ENCODE data around the gene RBL2.

Gene RBL2

GRCh38 chr16:53458635-53459034 lies 24.4 kb downstream of the RBL2 start:
- Histone ChIP-seq H3K27ac (ENCODE audit: low read depth, low read length) (no peak overlapping the region), H3K36me3 (ENCODE audit: control insufficient read depth, insufficient read depth, low read length) (peaks cover 20% of the 10 kb centered on the region), H3K4me1 (ENCODE audit: control insufficient read depth, insufficient read depth, low read length) (no peaks in the 10 kb centered on the region), H3K27me3 (ENCODE audit: control insufficient read depth, insufficient read depth, low read length) (no peaks in the 10 kb centered on the region), H3K4me3 (ENCODE audit: low read length) (no peak overlapping the region), H3K9ac (ENCODE audit: low read length) (no peak overlapping the region)

- Histone ChIP-seq H3K27me3 (ENCODE audit: control insufficient read depth, insufficient read depth, low read length) (no peaks in the 10 kb centered on the region), H3K4me1 (ENCODE audit: control insufficient read depth, insufficient read depth, low read length) (no peaks in the 10 kb centered on the region), H3K9ac (ENCODE audit: low read length) (no peak overlapping the region), H3K27ac (ENCODE audit: low read depth, low read length) (no peak overlapping the region), H3K36me3 (ENCODE audit: control insufficient read depth, insufficient read depth, low read length) (peaks cover 14% of the 10 kb centered on the region), H3K4me3 (ENCODE audit: low read length) (no peak overlapping the region)
Observed at GRCh38 chr16:53465606-53466280, 31.5 kb downstream of the RBL2 start.

GRCh38 chr16:53476867-53477266 lies 42.6 kb downstream of the RBL2 start:
- H3K4me3 ChIP-seq (ENCODE audit: low read length) = no peak overlapping the region
- H3K27me3 ChIP-seq (ENCODE audit: control insufficient read depth, insufficient read depth, low read length) = no peaks in the 10 kb centered on the region
- no peaks in the 10 kb centered on the region for H3K4me1 ChIP-seq (ENCODE audit: control insufficient read depth, insufficient read depth, low read length)
- H3K36me3 ChIP-seq (ENCODE audit: control insufficient read depth, insufficient read depth, low read length) = peaks cover 21% of the 10 kb centered on the region
- H3K27ac ChIP-seq (ENCODE audit: low read depth, low read length) = no peak overlapping the region
- H3K9ac ChIP-seq (ENCODE audit: low read length) = no peak overlapping the region

- Histone ChIP-seq H3K27me3 (ENCODE audit: control insufficient read depth, insufficient read depth, low read length) (no peaks in the 10 kb centered on the region), H3K36me3 (ENCODE audit: control insufficient read depth, insufficient read depth, low read length) (peaks cover 26% of the 10 kb centered on the region), H3K9ac (ENCODE audit: low read length) (no peak overlapping the region), H3K4me3 (ENCODE audit: low read length) (no peak overlapping the region), H3K4me1 (ENCODE audit: control insufficient read depth, insufficient read depth, low read length) (no peaks in the 10 kb centered on the region), H3K27ac (ENCODE audit: low read depth, low read length) (no peak overlapping the region)
Observed at GRCh38 chr16:53478965-53479364, 44.7 kb downstream of the RBL2 start.

- peaks cover 26% of the 10 kb centered on the region for H3K36me3 ChIP-seq (ENCODE audit: control insufficient read depth, insufficient read depth, low read length)
- no peaks in the 10 kb centered on the region for H3K4me1 ChIP-seq (ENCODE audit: control insufficient read depth, insufficient read depth, low read length)
- no peaks in the 10 kb centered on the region for H3K27me3 ChIP-seq (ENCODE audit: control insufficient read depth, insufficient read depth, low read length)
- H3K4me3 ChIP-seq (ENCODE audit: low read length) = no peak overlapping the region
- no peak overlapping the region for H3K9ac ChIP-seq (ENCODE audit: low read length)
- H3K27ac ChIP-seq (ENCODE audit: low read depth, low read length) = no peak overlapping the region
Observed at GRCh38 chr16:53480394-53480793, 46.1 kb downstream of the RBL2 start.

- Histone ChIP-seq H3K27me3 (ENCODE audit: control insufficient read depth, insufficient read depth, low read length) (no peaks in the 10 kb centered on the region), H3K4me1 (ENCODE audit: control insufficient read depth, insufficient read depth, low read length) (no peaks in the 10 kb centered on the region), H3K4me3 (ENCODE audit: low read length) (no peak overlapping the region), H3K9ac (ENCODE audit: low read length) (no peak overlapping the region), H3K36me3 (ENCODE audit: control insufficient read depth, insufficient read depth, low read length) (peaks cover 32% of the 10 kb centered on the region), H3K27ac (ENCODE audit: low read depth, low read length) (no peak overlapping the region)
Observed at GRCh38 chr16:53482123-53482522, 47.9 kb downstream of the RBL2 start.

- Histone ChIP-seq H3K36me3 (ENCODE audit: control insufficient read depth, insufficient read depth, low read length) (peaks cover 27% of the 10 kb centered on the region), H3K4me1 (ENCODE audit: control insufficient read depth, insufficient read depth, low read length) (no peaks in the 10 kb centered on the region), H3K27me3 (ENCODE audit: control insufficient read depth, insufficient read depth, low read length) (no peaks in the 10 kb centered on the region), H3K9ac (ENCODE audit: low read length) (no peak overlapping the region), H3K4me3 (ENCODE audit: low read length) (no peak overlapping the region), H3K27ac (ENCODE audit: low read depth, low read length) (no peak overlapping the region)
Observed at GRCh38 chr16:53484542-53484941, 50.3 kb downstream of the RBL2 start.

- Histone ChIP-seq H3K4me1 (ENCODE audit: control insufficient read depth, insufficient read depth, low read length) (no peaks in the 10 kb centered on the region), H3K36me3 (ENCODE audit: control insufficient read depth, insufficient read depth, low read length) (peaks cover 25% of the 10 kb centered on the region), H3K27ac (ENCODE audit: low read depth, low read length) (no peak overlapping the region), H3K4me3 (ENCODE audit: low read length) (no peak overlapping the region), H3K27me3 (ENCODE audit: control insufficient read depth, insufficient read depth, low read length) (no peaks in the 10 kb centered on the region), H3K9ac (ENCODE audit: low read length) (no peak overlapping the region)
Observed at GRCh38 chr16:53486230-53486629, 52.0 kb downstream of the RBL2 start.

- Histone ChIP-seq H3K9ac (ENCODE audit: low read length) (no peak overlapping the region), H3K27me3 (ENCODE audit: control insufficient read depth, insufficient read depth, low read length) (no peaks in the 10 kb centered on the region), H3K36me3 (ENCODE audit: control insufficient read depth, insufficient read depth, low read length) (peaks cover 28% of the 10 kb centered on the region), H3K4me3 (ENCODE audit: low read length) (no peak overlapping the region), H3K27ac (ENCODE audit: low read depth, low read length) (no peak overlapping the region), H3K4me1 (ENCODE audit: control insufficient read depth, insufficient read depth, low read length) (no peaks in the 10 kb centered on the region)
Observed at GRCh38 chr16:53489755-53490154, 55.5 kb downstream of the RBL2 start.

- Histone ChIP-seq H3K36me3 (ENCODE audit: control insufficient read depth, insufficient read depth, low read length) (peaks cover 38% of the 10 kb centered on the region), H3K9ac (ENCODE audit: low read length) (no peak overlapping the region), H3K4me3 (ENCODE audit: low read length) (no peak overlapping the region), H3K27me3 (ENCODE audit: control insufficient read depth, insufficient read depth, low read length) (no peaks in the 10 kb centered on the region), H3K4me1 (ENCODE audit: control insufficient read depth, insufficient read depth, low read length) (no peaks in the 10 kb centered on the region), H3K27ac (ENCODE audit: low read depth, low read length) (no peak overlapping the region)
Observed at GRCh38 chr16:53492503-53492902, 58.2 kb downstream of the RBL2 start.

- peaks cover 39% of the 10 kb centered on the region for H3K36me3 ChIP-seq (ENCODE audit: control insufficient read depth, insufficient read depth, low read length)
- no peak overlapping the region for H3K9ac ChIP-seq (ENCODE audit: low read length)
- H3K4me3 ChIP-seq (ENCODE audit: low read length) = no peak overlapping the region
- no peaks in the 10 kb centered on the region for H3K4me1 ChIP-seq (ENCODE audit: control insufficient read depth, insufficient read depth, low read length)
- no peaks in the 10 kb centered on the region for H3K27me3 ChIP-seq (ENCODE audit: control insufficient read depth, insufficient read depth, low read length)
- no peak overlapping the region for H3K27ac ChIP-seq (ENCODE audit: low read depth, low read length)
Observed at GRCh38 chr16:53494636-53495035, 60.4 kb downstream of the RBL2 start.

- Histone ChIP-seq H3K4me1 (ENCODE audit: control insufficient read depth, insufficient read depth, low read length) (no peaks in the 10 kb centered on the region), H3K27me3 (ENCODE audit: control insufficient read depth, insufficient read depth, low read length) (no peaks in the 10 kb centered on the region), H3K27ac (ENCODE audit: low read depth, low read length) (no peak overlapping the region), H3K9ac (ENCODE audit: low read length) (no peak overlapping the region), H3K36me3 (ENCODE audit: control insufficient read depth, insufficient read depth, low read length) (peaks cover 36% of the 10 kb centered on the region), H3K4me3 (ENCODE audit: low read length) (no peak overlapping the region)
Observed at GRCh38 chr16:53495325-53495724, 61.1 kb downstream of the RBL2 start.

GRCh38 chr16:53498984-53499383 lies 64.7 kb downstream of the RBL2 start:
- Histone ChIP-seq H3K9ac (ENCODE audit: low read length) (no peak overlapping the region), H3K36me3 (ENCODE audit: control insufficient read depth, insufficient read depth, low read length) (peaks cover 20% of the 10 kb centered on the region), H3K27ac (ENCODE audit: low read depth, low read length) (no peak overlapping the region)

More at GRCh38 chr16:53498984-53499383, 64.7 kb downstream of the RBL2 start:
- Histone ChIP-seq H3K4me3 (ENCODE audit: low read length) (no peak overlapping the region), H3K4me1 (ENCODE audit: control insufficient read depth, insufficient read depth, low read length) (peaks cover 16% of the 10 kb centered on the region), H3K27me3 (ENCODE audit: control insufficient read depth, insufficient read depth, low read length) (no peaks in the 10 kb centered on the region)

All from rectal smooth muscle tissue (tissue), 1 donor.